HG03565 (cell line): Measurements from ENCODE around the gene BCL11A.

Experiments used
- ATAC-seq: cut with Tn5 transposase; IDR thresholded peaks from one replicate; pipeline ENCODE4 v1.9.1; 2021; ENCODE audit warnings: mild to moderate bottlenecking, moderate library complexity; ENCODE audit not compliant: unreplicated experiment

Gene BCL11A

GRCh38 chr2:60548311-60548710 is 5.1 kb downstream of the BCL11A start:
- no peak for ATAC-seq

DNA sequence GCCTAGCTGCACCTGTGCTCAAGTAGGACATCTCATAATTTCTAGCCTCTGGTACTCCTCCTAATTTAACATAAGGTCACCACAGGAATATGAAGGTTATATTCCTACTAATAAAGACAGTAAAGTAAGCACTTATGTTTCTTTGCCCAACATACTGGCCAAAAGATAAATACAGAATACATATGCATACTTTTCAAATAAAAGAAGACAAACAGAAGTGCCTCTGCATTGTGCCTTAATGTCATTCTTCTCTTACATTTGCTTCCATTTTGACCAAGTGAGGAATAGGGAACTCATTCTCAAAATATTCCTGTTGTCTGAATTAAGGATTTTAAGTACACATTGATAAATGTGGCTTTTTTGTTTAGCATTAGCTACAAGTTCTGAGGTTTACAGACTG is 5.6 kb downstream of the BCL11A start:
- no peak for ATAC-seq

GRCh38 chr2:60546756-60547420 is 6.6 kb downstream of the BCL11A start:
- no peak for ATAC-seq

DNA sequence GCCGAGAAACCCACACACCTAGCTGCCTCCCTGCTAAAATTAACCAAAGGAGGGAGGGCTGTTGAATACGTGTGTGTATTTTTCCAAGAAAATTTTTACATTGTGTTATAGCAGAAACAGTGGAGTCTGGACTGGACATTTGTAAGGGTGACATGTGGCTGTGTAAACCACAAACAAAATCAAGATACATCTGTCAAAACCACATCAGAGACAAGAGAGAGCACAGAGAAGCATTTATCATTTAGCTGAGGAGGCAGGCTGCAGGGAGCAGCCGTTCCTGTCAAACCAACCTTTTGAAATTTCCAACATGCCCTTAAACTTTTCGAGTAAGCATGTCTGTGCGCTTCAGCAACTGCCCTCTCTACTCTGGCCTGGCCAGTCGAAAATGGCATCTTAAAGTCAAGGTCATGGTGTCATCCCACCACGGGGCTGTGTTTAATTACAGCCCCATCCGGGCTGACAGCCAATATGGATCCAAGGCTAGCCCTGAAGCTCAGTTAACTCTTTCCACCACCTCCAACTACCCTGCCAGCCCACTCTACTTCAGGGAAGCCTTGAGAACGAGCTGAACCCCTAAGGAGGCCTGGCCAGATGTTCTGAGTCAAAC is 8.4 kb downstream of the BCL11A start:
- ATAC-seq: peak; percentile 43

DNA sequence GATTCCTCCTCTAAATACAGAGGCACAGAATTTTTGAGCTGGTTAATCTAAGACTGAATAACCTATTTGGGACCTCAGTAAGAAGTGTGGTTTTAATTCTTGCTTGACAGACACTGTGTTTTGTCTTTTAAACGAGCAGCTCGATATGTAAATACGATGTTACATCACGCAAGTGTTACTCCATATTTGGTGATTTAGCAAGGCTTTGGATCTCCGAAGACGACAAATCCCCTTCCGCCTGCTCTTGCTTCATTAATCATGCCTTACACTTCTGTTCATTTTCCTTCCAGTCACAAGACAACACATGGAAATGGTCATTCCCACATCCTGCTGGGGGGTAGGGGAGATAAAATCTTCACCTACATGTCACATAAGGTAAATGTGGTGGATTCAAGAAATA is 9.4 kb downstream of the BCL11A start:
- no peak for ATAC-seq

- ATAC-seq: no peak
These were observed 12.3 kb downstream of the BCL11A start for GRCh38 chr2:60541056-60541651.

DNA sequence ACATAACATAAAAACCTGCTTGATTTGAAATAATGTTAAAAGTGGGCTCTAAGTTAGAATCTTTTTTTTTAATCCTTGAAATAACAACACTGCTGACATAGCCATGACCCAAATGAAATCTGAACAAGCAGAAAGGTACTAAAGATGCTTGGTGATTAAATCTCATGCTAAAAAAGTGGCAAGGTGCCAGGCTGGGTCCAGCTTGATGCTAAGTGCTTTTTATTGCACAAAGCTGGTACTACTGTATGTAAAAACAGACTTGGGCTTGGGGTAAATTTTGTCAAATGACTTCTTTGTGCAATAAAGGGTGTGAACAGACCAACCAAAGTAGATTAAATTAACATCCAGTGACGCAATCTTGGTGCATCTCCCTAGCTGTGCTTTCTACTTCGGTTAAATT is 13.4 kb downstream of the BCL11A start:
- no peak for ATAC-seq

GRCh38 chr2:60539140-60539539 is 14.3 kb downstream of the BCL11A start:
- ATAC-seq: no peak

GRCh38 chr2:60538101-60538500 is 15.4 kb downstream of the BCL11A start:
- ATAC-seq: no peak

GRCh38 chr2:60536746-60537145 is 16.7 kb downstream of the BCL11A start:
- ATAC-seq: no peak

DNA sequence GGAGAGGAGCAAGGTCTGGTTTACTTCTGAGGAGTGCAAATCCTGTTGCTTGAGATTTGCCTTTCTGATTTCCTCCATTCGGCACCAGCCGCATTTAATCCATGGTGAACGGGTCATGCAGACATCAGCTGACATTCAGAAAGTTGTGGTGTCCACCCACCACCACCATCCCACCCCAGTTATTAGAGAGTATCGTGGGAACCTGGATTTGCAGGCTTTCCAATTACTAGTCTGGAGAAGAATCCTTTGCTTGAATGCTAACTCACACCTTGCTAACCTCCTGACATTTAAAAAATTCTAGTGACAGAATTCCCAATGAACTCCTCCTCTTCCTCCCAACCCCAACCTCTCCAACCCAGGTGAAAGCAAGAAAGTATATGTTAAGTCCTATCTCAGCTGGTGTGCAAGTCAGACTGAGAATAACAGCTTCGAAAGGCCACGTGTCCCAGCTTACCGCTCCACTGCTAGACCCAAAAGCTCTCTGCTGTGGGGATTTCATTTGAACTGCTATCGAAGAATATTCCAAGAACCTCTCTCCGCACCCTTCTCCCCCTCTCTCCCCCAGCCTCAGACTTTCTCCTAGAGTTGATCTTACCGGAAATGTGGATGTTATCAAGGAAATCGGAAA is 17.7 kb downstream of the BCL11A start:
- peak; percentile 82 for ATAC-seq

- no peak for ATAC-seq
These were observed 18.4 kb downstream of the BCL11A start for GRCh38 chr2:60534892-60535684.

DNA sequence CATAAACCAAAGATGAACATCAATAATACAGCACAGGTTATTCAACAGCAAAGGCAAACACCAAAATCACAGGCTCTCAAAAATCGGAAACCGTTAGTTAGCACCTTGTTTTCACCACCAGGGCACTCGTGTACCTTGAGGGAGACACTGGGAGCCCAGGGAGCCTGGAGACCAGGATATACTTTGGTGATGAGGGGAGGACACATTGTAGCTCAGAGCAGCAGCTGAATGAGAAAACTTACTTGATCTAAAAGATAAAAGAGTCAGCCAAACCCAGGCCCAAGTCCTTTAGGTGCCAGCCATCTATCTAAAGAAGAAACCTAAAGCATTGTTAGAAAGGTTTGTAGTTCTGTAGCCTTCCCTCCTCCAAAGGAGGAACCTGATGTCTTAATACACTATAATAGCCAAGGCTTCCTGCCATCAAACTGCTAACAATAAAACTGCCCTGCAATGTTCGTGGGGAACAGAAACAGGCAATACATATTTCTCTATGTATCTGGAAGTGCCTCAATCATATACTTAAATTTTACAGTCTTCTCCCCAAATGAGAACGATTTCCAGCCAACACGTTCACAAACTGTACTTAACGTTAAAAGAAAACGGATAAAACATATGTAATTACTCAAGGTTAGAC is 19.3 kb downstream of the BCL11A start:
- ATAC-seq: no peak

DNA sequence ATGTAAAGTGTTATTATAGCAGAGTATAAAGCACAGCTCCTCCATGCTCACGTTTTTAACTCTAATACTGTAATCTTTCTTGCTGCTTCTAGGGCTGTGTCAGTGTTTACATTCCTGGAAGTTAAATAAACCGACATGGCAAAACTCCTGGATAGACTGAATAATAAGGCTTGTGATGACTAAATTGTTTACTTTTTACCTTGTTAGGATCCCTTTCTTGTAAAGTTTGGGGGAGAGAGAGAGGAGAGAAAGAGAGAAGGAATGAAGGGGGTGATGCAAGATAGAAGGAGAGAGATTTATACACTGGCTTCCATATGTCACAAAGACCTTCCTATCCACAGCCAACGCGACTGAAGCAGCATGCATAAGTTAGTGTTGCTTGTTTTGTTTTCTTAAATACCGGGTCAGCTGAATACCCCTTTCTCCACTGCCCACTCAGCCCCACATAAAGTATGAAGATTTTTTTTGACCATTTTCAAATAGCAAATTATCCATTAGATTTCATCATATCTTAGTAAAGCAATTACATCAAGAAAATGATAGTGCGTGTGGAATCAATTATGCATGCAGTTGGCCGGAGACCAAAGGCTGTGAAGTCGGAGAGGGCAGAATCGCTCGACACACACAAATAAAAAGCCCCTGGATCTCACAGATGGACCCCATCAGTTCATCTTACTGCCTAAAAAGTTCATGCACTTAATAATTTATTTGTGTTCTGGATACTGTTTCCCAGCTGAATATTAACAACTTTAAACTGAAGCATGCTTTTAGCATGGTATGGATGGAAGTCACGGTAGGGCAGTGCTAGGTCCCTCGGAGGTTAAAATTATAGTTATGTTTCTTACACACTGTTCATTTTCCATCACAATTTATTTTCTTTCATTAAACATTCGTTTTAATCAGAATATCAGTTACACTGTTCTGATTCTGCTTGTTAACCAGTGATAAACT is 20.1 kb downstream of the BCL11A start:
- ATAC-seq: no peak

DNA sequence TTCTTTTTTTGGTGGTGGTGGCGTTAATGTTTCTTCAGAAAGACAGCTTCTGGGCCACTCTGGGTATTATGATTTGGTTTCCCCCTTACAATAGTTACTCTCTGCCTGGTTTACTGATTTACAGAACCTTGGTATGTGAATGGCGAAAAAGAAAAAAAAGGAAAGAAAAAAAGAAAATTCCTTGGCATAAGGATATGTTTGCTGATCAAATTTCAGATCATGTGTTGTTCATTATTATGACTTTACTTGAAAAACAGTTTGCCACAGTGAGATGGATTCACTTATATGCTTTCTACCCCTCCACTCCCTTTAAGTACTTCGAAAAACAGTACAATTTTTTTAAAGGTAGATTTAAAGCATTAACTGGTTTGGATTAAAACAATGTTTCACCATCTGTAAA is 21.0 kb downstream of the BCL11A start:
- no peak for ATAC-seq

DNA sequence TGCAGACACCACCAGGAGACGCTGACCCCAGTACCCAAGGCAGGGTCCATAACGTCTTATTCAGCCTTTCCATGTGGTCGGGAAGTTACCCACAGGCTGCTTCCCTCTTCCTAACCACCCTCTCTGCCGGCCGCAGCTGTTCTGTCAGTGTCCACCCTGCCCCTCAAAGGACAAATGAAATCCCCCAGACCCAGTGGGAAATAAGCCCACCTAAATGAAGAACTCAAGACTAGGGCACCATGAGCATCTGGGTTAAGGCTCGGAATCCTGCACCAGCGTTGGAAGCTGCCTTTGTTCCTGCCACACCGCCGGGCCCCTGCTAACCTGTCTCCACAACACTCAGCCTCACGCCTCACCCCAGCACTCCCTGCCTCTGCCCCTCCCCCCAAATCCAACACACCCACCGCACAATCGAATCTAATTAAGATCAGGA is 21.7 kb downstream of the BCL11A start:
- ATAC-seq: no peak

- ATAC-seq: peak; percentile 31
These were observed 22.7 kb downstream of the BCL11A start for GRCh38 chr2:60530660-60531281.

DNA sequence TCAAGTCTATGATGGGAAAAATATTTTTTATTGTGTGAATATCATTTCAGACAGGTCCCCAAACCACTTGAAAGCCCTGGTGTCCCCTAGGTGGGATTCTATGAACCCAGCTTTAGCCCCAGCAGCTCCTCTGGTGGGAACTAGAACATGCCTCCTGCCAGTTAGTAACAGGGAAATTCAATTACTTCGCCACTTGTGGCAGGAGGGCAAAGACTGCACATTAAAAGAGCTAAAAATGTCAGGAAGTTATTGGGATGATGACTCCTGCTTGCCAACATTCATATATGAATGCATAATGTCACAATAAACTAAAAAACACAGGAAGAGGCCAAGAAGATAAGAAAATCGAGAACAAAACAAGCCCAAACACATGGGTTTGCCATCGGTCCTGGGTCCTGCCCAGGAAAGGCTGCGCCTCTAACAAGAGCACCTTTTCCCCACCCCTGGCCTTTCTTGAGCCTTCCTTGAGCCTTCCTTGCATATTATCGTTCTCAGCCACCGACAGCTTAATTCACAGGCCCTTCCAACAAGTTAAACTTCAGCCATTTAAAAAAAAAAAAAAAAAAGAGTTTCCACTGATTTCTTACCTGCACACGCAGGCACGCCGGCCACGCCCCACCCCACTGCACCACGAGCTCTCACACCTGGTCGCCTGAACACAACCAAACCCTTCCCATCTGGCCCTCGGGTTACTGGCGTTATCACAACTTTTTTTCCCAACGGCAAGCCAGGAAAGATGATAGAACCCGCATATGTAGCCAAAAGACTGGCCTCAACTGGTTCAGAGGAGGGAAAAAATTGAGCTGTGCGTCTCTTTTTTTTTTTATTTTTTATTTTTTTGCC is 23.4 kb downstream of the BCL11A start:
- ATAC-seq: no peak
